Activated T-cell treated with anti-CD3 and anti-CD28 coated beads for 24 hours (primary cell): ENCODE results near the gene EPYC.

Experiments
- DNase-seq: peaks from one replicate; pipeline ENCODE4 v3.0.0-alpha.2; 2020; ENCODE audit warnings: low read depth

The EPYC gene, protein sequence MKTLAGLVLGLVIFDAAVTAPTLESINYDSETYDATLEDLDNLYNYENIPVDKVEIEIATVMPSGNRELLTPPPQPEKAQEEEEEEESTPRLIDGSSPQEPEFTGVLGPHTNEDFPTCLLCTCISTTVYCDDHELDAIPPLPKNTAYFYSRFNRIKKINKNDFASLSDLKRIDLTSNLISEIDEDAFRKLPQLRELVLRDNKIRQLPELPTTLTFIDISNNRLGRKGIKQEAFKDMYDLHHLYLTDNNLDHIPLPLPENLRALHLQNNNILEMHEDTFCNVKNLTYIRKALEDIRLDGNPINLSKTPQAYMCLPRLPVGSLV

GRCh38 chr12:91004872-91005271 is at the start of gene EPYC:
Gene EPYC, minus strand, starts transcription at chr12:91004972. Its CDS starts 2,407 bp downstream, at chr12:91002565.
- DNase-seq, result no peak

DNA sequence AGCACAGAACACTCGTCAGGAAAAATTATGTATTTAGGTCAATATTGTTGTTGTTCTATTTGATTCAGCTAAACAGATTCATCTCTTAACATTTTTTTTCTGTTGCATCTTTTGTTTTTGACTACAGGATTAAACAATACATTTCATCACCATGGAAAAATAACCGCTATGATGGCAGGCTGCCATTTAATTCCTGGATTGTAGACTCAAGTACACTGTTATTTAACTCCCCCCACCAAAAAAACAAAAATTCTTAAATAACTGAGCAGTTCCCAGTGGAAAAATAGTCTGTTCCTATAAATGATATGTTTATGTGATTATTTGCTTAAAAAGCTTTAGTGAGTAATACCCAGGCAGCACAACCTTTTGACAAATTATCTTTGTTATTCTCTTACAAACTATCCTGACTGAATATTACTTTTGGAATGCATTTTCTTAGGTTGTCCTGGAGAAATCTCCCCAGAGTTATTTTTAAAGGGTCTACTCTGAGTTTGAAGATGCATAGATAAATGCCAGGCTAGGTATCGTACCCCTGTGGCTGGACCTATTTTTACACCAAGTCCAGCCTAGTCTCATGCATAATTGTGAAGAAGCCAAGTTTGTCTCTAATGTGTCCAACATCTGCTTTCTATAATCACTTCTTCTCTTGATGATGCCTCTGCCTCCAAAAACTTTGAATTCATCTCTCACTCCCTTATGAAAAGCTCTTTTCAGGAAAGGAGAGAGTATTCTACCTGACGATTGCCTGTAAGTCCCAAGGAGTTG is 49.4 kb upstream of the EPYC start:
- DNase-seq, result no peak

GRCh38 chr12:91052026-91052425 is 47.3 kb upstream of the EPYC start:
- no peak for DNase-seq

GRCh38 chr12:91044586-91044985 is 39.8 kb upstream of the EPYC start:
- no peak for DNase-seq

GRCh38 chr12:91043408-91043807 is 38.6 kb upstream of the EPYC start:
- DNase-seq, result no peak

DNA sequence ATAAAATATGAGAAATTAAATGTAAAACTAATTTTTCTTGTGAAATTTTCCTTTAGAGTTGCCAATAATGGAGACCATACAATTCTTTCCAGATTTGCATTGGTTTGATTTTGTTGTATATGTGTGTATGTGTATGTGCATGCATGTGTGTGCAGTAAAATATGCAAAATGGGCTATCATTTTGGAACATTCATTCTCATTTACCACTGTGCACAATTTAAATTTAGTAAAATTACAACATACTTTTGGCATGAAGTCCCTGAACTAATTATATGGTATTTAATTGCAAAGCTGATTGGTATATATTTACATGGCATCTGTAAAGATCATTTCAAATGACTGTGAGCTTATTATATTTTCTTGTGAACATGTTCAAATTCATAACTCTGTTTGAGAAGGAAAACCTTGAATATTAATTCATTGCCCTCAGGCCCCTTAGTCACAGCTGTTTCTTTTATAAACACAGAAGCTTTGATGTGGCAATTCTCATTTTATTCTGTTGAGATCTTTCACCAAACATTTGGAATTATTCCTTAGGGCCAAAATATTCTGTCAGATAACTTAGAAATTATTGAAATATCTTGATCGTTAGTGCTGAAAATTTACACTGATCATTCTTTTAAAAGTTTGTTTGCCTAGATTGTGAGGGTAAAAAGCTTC is 35.5 kb upstream of the EPYC start:
- DNase-seq, result no peak

GRCh38 chr12:91037276-91037675 is 32.5 kb upstream of the EPYC start:
- DNase-seq, result no peak

DNA sequence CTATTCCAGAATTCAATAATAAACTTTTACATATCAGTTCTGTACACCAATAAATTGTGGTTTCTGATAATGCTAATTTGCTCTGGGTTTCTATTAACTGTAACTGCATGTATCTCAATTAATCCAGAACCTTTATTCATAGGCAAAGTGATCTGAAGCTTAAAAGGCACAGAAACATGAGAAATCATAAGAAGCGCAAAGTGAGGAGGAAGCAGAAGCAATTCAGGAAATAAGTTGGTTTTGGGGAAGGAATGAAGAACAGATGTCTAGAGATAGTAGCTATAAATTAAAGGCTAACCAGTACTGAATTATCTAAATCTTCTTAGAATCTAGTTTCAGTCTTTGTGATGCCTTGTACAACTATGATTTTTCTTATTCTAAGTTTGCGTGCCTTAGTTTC is 28.5 kb upstream of the EPYC start:
- no peak for DNase-seq

- no peak for DNase-seq
Measured at GRCh38 chr12:91023326-91024004, 18.7 kb upstream of the EPYC start.

DNA sequence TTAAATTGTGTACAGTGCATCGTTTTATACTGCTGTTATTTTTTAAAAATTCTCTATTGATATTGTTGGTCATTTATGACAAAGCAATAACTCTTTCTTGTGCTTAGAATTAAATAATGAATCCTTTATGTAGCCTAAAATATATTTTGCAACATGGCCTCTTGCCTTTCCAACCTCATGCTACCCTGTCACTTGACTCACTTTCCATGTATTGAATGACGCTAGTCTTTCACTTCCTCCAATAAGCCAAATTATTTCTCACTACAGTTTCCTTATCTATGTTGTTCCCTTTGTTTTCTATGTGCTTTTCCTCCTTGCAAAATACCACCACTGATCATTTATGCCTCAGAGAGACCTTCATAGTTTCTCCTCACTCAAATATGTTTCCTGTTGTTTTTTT is 16.3 kb upstream of the EPYC start:
- DNase-seq, result no peak

DNA sequence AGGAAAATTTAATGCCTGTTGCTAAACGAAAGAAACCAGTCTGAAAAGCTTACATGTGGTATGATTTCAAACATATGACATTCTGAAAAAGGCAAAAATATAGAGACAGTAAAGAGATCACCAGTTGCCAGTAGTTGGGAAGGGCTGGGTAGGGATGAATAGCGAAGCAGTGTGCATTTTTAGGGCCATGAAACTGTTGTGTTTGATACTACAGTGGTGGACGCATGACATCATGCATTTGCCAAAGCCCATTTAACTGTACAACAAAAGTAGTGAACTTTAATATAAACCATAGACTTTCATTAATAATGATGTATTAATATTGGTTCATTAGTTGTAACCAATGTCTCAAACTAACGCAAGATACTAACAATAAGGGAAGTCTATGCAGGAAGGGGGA is 14.7 kb upstream of the EPYC start:
- no peak for DNase-seq

DNA sequence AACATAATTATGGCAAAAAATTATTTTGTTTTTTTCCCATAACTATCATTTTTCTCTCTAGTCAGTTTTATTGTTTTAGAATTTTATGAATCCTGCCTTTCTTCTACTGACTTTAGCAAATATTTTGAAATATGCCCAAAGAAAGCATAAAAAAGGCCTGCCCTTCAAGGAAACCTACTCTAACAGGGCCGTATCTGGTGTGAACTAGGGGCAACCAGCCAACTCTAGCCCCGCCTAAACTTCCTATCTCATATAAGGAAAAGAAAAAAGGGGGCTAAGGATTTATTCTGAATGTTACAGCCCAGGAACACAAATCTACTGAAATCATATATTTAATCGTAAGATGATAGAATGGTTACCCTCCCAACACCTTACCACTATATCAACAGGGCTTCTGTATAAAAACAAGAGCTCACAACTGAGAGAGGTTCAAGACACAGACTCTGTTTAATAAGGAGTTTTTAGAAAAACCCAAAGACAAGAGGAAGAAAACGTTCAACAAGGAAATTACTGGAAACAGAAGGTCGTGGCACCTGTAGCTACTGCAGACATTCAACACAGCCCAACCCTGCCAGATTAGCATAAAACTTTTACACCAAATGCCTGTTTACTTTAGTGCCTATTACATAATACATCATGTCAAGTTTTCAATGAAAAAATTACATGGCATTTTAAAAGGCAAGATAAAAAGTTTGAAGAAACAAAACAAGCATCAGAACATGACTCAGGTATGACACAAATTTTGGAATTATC is 12.9 kb upstream of the EPYC start:
- DNase-seq, result no peak

DNA sequence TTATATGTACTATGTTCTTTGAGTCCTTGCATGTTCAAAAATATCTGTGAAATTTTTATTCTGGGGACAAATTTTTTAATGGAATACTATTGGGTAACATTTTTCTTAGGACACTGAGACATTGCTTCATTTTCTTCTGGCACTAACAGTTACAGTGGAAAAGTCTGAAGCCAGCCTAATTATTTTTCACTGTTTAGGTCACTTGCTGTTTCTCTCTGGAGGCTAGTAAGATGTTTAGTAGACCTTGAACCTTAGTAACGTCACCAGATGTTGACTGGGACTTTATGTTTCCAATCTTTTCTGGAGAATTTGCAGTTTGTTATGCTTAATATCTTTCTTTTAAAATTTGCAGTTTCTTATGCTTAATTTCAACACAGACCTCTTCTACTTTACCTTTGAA is 12.3 kb upstream of the EPYC start:
- DNase-seq, result no peak

- no peak for DNase-seq
Measured at GRCh38 chr12:91009319-91009950, 4.7 kb upstream of the EPYC start.

DNA sequence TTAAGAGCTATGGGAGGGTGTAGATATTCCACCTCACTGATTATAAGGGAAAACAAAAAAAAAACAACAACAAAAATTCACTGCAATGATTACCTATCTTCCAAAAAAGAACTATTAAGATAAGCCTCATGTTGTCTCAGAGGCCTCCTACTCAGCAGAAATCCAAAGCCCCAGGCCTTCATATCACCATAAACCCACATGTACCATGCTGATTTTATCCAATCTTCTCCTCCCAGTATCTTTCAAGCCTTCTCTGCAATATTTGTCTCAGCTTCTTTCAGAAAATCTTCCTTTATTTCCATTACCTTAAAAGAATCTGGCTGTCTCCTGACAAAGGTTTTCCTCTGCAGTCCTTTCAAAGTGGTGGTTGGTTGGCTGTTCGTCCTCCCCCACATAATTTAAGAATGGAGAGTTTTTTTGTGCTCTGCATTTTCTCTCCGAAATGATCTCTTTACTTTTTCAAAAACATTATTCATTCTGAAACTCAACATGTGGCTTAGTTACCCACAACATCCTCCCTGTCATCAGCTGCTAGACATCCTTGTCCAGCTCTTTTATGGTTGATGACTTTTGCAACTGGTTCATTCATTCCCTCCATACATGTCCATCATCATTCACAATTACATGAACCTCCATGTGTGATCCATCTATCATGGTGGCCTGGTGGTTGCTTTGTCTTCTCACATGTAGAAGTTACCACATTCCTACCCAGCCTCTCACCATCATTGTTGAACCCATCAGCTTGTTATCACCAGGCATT is 2.9 kb upstream of the EPYC start:
- no peak for DNase-seq

DNA sequence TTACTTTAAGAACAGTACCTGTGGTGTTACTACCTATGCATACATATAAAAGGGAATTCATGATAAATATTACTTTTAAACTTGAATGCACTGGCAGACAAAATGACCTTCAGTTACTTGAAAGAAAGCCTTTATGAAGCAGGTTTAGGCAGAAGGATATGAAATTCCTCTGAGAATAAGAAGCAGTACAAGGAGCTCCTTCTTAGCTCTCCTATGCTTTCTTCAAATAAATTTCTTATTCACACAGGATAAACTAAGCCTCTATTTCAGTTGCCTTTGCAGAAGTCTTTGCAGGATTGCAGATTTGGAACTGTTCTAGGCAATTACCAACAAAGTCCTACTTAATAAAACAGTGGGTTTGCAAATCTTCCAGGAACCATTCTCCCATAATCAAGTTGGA is 1.0 kb downstream of the EPYC start:
- no peak for DNase-seq

- no peak for DNase-seq
Measured at GRCh38 chr12:91001306-91001705, 3.5 kb downstream of the EPYC start.

DNA sequence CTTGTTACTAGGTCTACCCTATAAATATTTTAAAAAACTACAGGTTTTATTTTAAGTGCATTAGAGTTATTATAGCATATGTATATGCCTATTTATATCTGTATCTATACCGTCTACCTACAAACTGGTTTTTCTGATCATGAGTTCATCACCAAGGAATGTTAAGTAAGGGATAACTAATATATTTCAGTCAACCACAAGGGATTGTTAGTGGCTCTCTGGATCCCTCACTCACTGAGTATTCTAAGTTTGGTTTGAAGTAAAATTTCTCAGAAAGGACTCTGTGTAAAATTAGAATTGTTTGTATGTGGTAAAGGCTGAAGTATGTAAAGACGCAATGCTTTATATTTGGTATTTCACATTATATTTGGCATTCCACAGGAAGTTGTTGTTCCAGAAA is 4.8 kb downstream of the EPYC start:
- DNase-seq, result no peak

- no peak for DNase-seq
Measured at GRCh38 chr12:90999527-90999926, 5.2 kb downstream of the EPYC start.

DNA sequence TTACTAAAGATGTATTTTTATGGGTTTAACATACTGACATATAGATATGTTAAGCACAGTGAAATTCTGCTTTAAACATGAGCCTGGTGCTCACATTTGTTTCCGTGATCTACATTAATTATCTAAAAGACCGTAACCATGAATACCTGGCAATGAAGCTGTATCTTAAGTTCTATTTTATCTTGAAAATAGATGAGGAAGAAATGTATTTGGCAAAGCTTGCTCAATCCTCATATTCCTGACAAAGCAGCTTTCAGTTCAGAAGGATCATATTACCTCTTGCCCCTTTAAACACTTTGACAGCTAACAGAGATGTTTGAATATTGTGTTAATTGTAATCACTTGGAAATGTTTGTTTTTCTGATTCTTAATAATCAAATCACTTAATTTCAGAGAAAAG is 9.8 kb downstream of the EPYC start:
- DNase-seq, result no peak
